GM21737 (cell line): ENCODE results near the gene SLC22A12.

Experiments used
- ATAC-seq: cut with Tn5 transposase; IDR thresholded peaks from one replicate; pipeline ENCODE4 v1.9.1; 2021; ENCODE audit warnings: mild to moderate bottlenecking, moderate library complexity; ENCODE audit not compliant: unreplicated experiment

SLC22A12 gene

DNA sequence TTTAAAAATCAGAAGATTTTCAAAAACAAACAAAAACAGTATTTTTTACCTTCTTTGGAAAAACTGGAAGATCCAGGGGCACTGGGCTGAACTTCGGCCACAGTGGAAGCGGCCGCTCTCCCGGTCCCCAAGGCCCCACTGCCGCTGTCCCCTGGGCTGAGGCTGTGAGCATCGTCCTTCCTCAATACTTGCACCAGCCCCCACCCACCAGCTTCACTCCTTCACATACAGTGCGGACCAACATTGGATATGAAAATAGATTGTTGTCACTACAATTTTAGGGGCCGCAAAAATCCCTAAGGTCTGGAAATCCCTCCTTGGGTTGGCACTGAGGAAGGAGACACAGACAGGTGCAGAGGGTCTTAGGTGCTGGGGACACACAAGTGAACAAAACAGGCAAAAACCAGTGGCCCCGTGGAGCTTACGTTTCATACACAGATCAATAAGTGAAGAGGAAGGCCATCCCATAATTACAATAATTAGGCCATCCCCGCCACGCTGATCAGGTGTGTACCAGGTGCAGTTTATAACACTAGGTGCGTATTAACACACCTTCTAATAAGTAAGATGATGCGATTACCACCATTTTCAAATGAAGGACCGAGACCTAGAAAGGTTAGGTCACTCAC lies 28.2 kb upstream of the SLC22A12 start:
- no peak for ATAC-seq

DNA sequence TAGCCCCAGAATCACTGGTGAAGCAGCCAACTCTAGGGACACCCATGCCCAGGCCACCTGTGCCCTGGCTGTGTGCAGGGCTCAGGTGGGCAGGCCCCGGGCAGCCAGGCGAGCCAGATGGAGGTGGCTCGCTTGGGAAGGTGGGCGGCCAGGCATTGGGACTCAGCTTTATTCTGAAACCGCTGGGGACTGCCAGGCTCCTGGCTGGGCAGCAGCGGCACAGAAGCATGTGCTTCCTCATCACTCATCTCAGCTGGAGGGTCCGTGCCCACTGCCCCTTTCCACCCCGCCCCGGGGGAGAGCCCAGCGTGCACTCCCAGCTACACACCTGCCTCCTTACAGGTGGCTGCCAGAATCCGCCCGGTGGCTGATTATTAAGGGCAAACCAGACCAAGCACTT lies 27.1 kb upstream of the SLC22A12 start:
- ATAC-seq, result no peak

DNA sequence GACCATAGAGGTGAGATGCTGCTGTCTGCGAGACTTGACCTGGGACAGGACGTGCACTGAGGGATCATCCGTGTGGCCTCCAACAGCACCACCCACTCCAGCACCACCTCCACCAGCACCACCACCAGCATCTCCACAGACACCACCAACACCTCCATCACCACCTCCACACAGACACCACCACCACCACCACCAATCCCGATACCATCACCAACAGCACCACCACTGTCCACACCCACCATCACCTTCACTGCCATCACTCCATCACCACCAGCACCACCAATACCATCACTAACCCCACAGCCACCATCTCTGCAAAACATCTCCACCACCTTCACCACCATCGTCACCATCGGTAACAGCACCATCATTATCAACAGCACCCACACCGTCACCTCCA lies 26.6 kb upstream of the SLC22A12 start:
- no peak for ATAC-seq

DNA sequence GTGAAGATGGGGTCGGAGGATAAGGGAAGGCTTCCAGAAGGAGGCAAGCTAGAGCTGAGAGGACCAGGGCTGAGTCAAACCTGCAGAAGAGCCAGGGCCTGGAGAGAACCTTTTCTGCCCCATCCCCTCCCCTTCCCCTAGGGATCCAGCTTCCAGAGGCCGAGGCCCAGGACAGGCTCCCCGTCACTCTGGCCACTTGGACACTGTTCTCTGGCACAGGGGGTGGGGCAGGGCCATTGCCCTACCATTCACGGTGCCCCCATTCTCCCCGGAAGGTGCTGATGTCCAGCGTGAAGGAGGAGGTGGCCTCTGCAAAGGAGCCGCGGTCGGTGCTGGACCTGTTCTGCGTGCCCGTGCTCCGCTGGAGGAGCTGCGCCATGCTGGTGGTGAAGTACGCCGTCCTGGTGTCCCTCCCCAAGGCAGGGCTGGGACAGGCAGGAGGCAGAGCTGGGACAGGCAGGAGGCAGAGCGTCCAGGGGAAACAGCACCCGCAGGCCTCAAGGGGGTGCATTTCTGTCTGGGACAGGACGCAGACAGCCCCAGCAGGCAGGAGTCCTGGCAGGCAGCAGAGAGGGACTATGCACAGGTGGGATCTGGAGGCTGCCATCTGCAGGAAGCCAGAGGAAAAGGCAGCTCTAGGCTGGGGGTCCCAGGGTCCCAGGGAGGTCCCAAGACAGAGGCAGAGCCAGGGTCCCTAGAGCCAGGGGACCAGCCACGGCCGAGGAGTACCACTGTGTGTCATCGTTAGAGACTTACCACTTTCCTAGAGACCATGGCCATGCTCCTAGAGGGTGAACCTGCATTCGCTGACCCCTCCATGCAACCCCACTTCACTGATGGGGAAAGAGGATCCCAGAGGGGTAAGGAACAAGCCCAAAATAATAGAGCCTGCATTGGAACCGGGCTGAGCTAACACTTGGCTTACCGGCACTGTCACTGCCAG lies 25.8 kb upstream of the SLC22A12 start:
- no peak for ATAC-seq

DNA sequence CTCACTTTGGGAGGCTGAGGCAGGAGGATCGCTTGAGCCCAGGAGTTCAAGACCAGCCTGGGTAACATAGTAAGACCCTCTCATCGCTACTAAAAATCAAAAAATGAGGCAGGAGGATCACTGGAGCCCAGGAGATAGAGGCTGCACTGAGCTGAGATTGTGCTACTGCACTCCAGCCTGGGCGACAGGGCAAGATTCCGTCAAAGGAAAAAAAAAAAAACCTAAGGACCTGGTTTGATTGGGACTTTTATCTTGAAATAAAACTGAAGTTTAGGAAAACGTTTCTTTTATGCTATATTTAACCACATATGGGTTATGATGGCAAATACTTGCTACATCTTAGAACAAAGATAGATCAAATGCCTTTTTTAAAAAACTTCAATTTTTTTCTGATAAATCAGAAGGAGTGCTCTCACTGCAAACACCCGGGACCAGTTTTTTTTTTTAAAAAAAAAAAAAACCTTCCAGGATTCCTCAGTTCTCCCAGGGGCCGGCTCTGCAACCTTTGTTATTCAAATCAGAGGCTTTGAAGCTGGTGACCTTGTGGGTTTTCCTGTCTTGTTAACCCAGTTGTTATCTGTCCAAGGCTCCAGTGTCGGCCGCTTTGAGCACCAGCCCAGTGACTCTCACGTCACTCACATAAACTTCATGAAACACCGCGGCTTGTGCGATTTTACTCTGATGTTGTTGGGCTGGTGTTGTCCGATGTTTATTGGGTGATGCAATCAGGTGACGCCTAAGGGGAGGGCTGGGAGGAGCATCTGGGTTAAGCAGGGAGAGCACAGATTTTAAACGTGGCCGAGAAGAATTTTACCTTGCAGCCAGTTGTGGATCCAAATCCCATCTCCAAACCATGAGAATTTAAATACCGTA lies 24.7 kb upstream of the SLC22A12 start:
- no peak for ATAC-seq

DNA sequence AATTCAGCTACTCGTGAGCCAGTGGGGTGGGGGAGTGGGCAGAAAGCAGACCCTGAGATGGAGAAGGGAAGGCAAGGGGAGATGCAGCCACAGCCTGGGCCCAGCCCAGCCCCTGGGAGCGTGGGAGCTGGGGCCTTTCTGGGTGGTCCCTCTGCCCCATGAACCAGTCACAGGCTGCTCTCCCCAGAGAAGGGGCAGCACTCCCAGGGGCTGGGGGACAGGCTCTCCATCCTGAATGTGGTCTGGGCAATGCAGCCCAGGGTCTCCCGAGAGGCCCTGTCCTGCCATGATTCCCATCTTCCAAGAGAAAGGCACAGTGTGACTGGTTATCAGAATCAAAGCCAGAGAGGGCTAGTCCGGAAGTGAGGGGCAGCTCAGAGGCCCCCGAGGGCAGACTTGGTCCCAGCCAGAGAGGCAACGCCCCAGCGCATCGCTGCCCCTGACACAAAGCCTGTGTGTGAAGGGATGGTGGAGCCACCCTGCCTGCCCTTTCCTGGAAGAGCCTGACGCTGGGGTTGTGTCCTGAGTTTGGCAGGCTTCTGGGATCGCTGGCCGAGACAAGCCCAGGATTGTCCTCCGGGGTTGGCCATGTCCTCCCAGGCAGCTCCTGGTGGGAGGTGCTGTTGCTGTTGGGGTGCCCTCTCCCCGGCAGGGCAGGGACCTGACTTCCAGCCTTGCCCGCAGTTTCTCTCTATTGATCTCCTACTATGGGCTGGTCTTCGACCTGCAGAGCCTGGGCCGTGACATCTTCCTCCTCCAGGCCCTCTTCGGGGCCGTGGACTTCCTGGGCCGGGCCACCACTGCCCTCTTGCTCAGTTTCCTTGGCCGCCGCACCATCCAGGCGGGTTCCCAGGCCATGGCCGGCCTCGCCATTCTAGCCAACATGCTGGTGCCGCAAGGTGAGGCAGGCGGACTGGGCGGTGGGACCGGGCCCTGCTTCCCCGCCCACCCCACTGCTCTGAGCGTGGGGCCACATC lies 23.8 kb upstream of the SLC22A12 start:
- ATAC-seq, result no peak

DNA sequence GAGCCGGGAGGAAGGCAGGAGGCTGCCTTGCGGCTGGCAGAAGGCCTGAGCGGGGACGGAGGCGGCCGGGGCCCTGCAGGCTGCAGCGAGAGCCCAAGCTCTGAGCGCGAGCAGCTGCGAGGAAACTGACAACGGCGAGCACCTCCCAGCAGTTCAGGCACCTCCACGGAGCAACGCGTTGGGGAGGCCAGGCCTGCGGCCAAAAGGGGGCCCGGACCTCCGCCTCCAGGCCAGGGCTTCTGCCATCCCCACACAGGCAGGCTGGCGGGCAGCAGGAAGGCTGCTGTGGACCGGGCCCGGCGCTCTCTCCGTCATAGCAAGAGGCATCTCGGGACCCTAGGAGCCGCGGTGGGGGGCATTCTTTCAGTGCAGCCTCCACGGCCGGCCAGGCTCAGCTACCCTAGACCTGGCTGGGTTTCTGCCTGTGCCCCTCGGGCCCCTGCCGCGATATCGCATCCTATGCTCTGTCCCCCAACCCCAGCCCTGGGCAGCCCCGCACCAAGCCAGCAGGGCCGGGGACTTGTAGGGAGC lies 22.9 kb upstream of the SLC22A12 start:
- no peak for ATAC-seq

DNA sequence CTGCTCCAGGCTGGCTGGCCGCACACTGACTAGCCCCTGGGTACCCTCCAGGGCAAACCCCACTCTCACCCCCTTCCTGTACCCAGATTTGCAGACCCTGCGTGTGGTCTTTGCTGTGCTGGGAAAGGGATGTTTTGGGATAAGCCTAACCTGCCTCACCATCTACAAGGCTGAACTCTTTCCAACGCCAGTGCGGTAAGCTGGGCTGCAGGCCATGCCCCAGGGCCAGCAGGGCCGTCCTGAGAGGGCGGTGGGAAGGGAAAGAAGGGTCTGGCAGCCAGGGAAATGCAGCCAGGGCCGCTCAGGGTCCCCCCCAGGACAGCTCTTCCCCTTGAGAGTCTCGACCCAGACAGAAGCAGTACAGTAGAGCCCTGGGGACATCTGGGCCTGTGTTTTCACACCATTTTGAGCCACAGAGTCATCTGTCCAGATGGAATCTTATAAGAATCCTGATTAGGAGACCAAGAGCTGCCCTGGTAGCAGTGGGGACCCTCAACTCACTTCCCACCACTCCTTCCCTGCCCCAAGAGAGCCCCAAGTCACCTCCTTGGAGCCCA lies 22.4 kb upstream of the SLC22A12 start:
- ATAC-seq, result no peak

DNA sequence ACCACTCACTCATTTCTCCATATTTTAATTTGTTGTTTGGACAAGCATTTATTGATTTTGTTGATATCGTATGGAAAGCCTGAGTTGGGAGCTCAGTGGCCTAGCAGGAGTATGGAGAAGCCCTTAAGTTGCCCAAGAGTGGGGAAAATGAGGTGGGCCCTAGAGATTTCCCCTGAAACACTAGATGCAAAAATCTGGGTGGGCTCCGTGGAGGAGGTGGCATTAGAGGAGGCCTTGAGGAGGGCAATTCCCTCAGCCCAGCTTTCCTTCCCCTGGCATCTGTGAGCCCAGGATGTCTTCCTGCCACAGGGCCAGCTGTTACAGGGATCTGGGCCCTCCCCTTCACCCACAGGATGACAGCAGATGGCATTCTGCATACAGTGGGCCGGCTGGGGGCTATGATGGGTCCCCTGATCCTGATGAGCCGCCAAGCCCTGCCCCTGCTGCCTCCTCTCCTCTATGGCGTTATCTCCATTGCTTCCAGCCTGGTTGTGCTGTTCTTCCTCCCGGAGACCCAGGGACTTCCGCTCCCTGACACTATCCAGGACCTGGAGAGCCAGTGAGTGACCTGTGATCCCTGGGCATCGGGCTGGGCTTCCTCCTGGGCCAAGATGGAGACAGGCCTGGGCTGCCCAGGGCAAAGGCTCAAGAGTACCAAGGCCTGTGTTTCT lies 21.6 kb upstream of the SLC22A12 start:
- ATAC-seq, result no peak

DNA sequence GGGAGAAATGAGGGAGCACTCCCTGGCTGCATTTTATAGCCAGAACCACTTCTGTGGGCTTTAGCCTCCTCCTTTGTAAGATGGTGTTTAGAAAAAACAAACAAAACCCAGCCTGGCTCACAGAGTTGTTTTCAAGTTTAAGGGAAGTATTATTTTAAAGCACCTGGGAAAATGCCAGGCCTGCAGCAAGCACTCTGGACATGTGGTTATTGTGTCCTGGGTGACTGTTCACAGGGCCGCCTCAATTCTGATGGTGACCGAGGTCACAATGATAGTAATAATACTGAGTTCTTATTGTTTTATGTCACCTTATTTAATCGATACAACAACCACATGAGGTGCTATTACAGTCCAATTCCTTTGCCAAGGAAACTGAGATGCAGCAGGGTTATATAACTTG lies 20.7 kb upstream of the SLC22A12 start:
- ATAC-seq, result no peak

DNA sequence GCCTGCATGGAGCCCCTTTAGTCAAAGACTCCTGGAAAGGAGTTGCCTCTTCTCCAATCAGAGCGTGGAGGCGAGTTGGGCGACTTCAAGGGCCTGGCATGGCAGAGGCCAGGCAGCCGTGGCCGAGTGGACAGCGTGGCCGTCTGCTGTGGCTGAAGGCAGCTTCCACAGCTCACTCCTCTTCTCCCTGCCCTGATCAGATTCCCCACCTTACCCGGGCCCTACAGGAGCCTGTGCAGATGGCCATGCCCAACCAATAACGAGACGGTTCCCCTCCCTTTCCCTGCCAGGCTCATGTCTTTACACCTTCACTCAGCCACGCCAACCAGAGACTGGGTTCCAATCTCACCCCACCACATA lies 20.0 kb upstream of the SLC22A12 start:
- no peak for ATAC-seq

DNA sequence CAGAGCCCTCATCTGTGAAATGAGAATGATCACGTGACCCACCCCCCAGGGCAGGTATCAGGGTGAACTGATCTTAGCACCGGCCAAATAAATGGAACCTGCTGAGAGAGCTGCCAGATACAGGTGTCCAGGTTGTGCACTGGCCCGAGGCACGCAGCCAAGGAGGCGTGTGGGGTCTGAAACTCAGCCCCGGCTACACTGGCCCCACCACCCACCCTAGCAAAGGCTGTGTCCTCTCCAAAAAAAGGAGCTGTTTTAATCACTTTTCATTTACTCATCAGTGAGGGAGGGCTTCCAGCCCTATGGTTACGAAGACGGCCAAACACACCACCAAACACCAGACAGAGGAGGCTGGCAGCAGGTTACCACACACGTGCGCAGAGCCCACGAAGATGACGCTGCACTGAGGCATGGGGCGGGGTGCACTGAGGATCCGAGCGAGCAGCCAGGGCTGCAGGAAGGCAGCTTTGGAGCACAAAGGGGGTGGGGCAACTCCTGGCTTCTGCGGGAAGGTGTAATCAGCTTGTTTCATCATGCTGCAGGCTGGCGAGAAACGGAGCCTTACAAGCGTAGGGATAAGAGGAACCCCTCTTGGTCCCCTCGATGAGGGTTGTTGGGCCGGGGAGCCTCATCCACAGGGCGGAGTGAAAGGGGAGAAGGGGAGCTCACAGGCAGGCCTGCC lies 19.5 kb upstream of the SLC22A12 start:
- no peak for ATAC-seq

DNA sequence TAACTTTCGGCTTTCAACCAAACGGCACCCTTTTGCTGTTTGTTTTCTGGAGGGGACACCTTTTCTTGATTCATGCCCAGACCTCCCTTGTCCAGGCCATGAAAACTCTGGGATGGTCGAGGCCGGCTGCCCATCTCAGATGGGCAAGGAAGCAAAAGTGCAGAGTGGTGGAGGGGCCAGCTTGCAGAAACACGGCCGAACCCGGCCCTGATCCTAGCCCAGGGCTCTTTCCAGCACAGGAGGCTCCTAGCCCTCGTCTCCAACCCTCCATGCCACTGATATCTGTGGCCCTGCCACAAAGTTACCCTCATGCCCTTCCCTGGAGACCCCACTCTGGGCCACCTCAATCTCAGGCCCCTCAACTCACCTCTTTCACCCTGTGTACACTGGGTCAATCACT lies 18.9 kb upstream of the SLC22A12 start:
- ATAC-seq, result no peak

DNA sequence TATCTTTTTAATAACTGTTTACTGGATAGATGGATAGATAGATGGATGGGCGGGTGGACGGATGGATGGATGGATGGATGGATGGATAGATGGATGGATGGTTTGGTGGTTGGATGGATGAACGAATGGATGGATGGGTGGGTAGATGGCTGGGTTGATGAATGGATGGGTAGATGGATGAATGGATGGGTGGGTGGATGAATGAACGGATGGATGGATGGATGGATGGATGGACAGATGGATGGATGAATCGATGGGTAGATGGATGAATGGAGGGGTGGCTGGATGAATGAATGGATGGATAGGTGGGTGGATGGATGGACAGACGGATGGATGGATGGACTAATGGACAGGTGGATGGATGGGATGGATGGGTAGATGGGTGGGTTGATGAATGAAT lies 13.8 kb upstream of the SLC22A12 start:
- no peak for ATAC-seq

DNA sequence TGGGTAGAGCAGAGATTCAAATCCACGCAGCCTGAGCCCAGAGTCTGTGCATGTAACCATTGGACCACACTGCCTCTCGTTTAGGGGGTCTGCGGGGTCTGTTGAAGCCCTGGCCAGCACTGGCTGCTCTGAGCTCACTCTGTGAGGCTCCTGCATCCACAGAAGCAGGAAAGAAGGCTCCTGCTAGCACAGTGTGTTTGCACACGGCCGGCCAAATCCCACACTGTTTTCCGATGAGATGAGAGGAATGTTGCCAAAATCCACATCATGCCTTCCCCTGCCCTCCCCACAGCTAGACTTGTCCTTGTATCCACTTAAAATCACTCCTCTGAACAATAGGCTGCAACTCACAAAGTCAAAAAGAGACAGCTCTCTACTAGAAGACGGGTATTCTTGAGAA lies 10.6 kb upstream of the SLC22A12 start:
- ATAC-seq, result no peak

DNA sequence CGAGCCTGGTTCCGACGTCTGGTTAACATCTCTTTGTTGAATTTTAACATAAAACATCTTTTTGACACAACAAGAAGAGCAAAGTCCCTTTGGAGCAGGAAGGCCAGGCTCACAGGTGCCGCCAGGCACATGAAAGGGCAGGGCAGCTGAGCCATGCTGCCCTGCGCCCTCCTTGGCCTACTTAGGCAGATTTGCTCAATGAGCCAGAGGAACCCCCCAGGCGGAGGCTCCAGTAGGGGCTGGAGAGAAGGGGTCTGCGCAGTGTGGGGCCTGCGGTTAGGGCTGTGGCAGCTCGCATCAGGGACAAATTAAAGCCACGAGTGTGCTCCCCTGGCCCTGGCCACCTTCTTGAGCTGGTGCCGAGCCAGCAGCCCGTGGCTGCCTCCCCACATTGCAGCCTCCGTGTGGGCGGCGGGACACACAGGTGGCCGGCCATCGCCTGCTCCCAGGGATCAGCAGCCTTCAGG lies 9.9 kb upstream of the SLC22A12 start:
- no peak for ATAC-seq

DNA sequence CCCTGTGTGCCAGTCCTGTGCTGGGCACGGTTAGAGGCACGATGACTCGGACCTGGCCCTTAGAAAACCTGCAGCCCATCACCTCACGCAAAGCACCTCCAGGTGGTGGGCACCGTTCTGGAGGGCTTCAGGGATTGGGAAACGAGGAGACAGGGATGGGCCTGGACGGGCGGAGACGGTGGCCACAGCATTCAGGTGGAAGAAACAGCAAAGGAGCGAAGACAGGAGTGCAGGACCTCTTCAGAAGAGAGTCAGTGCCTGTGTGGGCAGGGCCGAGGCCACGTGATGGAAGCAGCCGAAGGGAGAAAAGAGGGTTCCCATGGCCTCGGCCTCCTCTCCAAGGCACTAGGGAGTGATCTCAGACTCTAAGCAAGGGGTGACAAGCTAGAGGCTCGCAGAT lies 8.1 kb upstream of the SLC22A12 start:
- ATAC-seq, result no peak
